ENCODE results near the gene MOB1A.
"Not testable (repeated sequence)": the region's sequence is repeated elsewhere in the genome, so short reads cannot be mapped to it uniquely, and the experiment has no call there.

MOB1A gene

GRCh38 chr2:74128206-74128605, 50.5 kb downstream of the MOB1A start:
- Histone ChIP-seq H3K79me2 (ENCODE audit: control insufficient read depth, insufficient read depth, low read length, unreplicated experiment) (no peaks in the 10 kb centered on the region), H3K4me1 (ENCODE audit: control insufficient read depth, insufficient read depth, low read length, unreplicated experiment) (no peaks in the 10 kb centered on the region), H3K4me3 (ENCODE audit: low read depth, low read length) (no peak overlapping the region), H3K36me3 (ENCODE audit: insufficient read depth, low read length) (peaks cover under 1% of the 10 kb centered on the region; the same call in 1 of the 2 replicates), H2AFZ (ENCODE audit: low read length, unreplicated experiment) (no peak overlapping the region), H3K27me3 (ENCODE audit: insufficient read depth, low read length) (peaks cover 14% of the 10 kb centered on the region; the same call in 1 of the 2 replicates), H3K27ac (ENCODE audit: low read depth, low read length) (no peak overlapping the region)

- not testable (repeated sequence) for H3K4me3 ChIP-seq (ENCODE audit: low read depth, low read length); H3K4me1 ChIP-seq (ENCODE audit: control insufficient read depth, insufficient read depth, low read length, unreplicated experiment); H3K27ac ChIP-seq (ENCODE audit: low read depth, low read length); H3K27me3 ChIP-seq (ENCODE audit: insufficient read depth, low read length); H3K79me2 ChIP-seq (ENCODE audit: control insufficient read depth, insufficient read depth, low read length, unreplicated experiment); H2AFZ ChIP-seq (ENCODE audit: low read length, unreplicated experiment); H3K36me3 ChIP-seq (ENCODE audit: insufficient read depth, low read length)
Observed at GRCh38 chr2:74123955-74124354, 54.7 kb downstream of the MOB1A start.

- H3K27me3 ChIP-seq (ENCODE audit: insufficient read depth, low read length); H3K27ac ChIP-seq (ENCODE audit: low read depth, low read length); H3K4me3 ChIP-seq (ENCODE audit: low read depth, low read length); H3K4me1 ChIP-seq (ENCODE audit: control insufficient read depth, insufficient read depth, low read length, unreplicated experiment); H2AFZ ChIP-seq (ENCODE audit: low read length, unreplicated experiment); H3K79me2 ChIP-seq (ENCODE audit: control insufficient read depth, insufficient read depth, low read length, unreplicated experiment); H3K36me3 ChIP-seq (ENCODE audit: insufficient read depth, low read length): not testable (repeated sequence)
Observed at GRCh38 chr2:74121846-74122245, 56.8 kb downstream of the MOB1A start.

GRCh38 chr2:74119912-74120825, 58.5 kb downstream of the MOB1A start:
- Histone ChIP-seq H3K4me3 (ENCODE audit: low read depth, low read length) (peak overlapping the region; percentile 90), H3K4me1 (ENCODE audit: control insufficient read depth, insufficient read depth, low read length, unreplicated experiment) (no peaks in the 10 kb centered on the region), H2AFZ (ENCODE audit: low read length, unreplicated experiment) (peak overlapping the region; percentile 90), H3K27ac (ENCODE audit: low read depth, low read length) (peak overlapping the region; percentile 52; the same call in 1 of the 2 replicates), H3K79me2 (ENCODE audit: control insufficient read depth, insufficient read depth, low read length, unreplicated experiment) (no peaks in the 10 kb centered on the region), H3K36me3 (ENCODE audit: insufficient read depth, low read length) (no peaks in the 10 kb centered on the region), H3K27me3 (ENCODE audit: insufficient read depth, low read length) (no peaks in the 10 kb centered on the region)

GRCh38 chr2:74119339-74119738, 59.3 kb downstream of the MOB1A start:
- H3K4me1 ChIP-seq (ENCODE audit: control insufficient read depth, insufficient read depth, low read length, unreplicated experiment): no peaks in the 10 kb centered on the region
- H3K27me3 ChIP-seq (ENCODE audit: insufficient read depth, low read length): no peaks in the 10 kb centered on the region
- no peak overlapping the region for H3K27ac ChIP-seq (ENCODE audit: low read depth, low read length)
- H3K79me2 ChIP-seq (ENCODE audit: control insufficient read depth, insufficient read depth, low read length, unreplicated experiment): no peaks in the 10 kb centered on the region
- H2AFZ ChIP-seq (ENCODE audit: low read length, unreplicated experiment): peak overlapping the region; percentile 90
- peak overlapping the region; percentile 90 for H3K4me3 ChIP-seq (ENCODE audit: low read depth, low read length)
- no peaks in the 10 kb centered on the region for H3K36me3 ChIP-seq (ENCODE audit: insufficient read depth, low read length)

GRCh38 chr2:74111380-74111779, 67.3 kb downstream of the MOB1A start:
- Histone ChIP-seq H3K4me1 (ENCODE audit: control insufficient read depth, insufficient read depth, low read length, unreplicated experiment) (no peaks in the 10 kb centered on the region), H3K36me3 (ENCODE audit: insufficient read depth, low read length) (no peaks in the 10 kb centered on the region), H3K27me3 (ENCODE audit: insufficient read depth, low read length) (no peaks in the 10 kb centered on the region), H3K79me2 (ENCODE audit: control insufficient read depth, insufficient read depth, low read length, unreplicated experiment) (no peaks in the 10 kb centered on the region), H2AFZ (ENCODE audit: low read length, unreplicated experiment) (no peak overlapping the region), H3K27ac (ENCODE audit: low read depth, low read length) (no peak overlapping the region), H3K4me3 (ENCODE audit: low read depth, low read length) (no peak overlapping the region)

GRCh38 chr2:74110537-74110936, 68.1 kb downstream of the MOB1A start:
- Histone ChIP-seq H3K79me2 (ENCODE audit: control insufficient read depth, insufficient read depth, low read length, unreplicated experiment) (no peaks in the 10 kb centered on the region), H3K27ac (ENCODE audit: low read depth, low read length) (no peak overlapping the region), H3K27me3 (ENCODE audit: insufficient read depth, low read length) (no peaks in the 10 kb centered on the region), H2AFZ (ENCODE audit: low read length, unreplicated experiment) (no peak overlapping the region), H3K36me3 (ENCODE audit: insufficient read depth, low read length) (no peaks in the 10 kb centered on the region), H3K4me1 (ENCODE audit: control insufficient read depth, insufficient read depth, low read length, unreplicated experiment) (no peaks in the 10 kb centered on the region), H3K4me3 (ENCODE audit: low read depth, low read length) (no peak overlapping the region)

GRCh38 chr2:74109551-74109950, 69.1 kb downstream of the MOB1A start:
- Histone ChIP-seq H3K79me2 (ENCODE audit: control insufficient read depth, insufficient read depth, low read length, unreplicated experiment) (no peaks in the 10 kb centered on the region), H3K4me3 (ENCODE audit: low read depth, low read length) (no peak overlapping the region), H3K27me3 (ENCODE audit: insufficient read depth, low read length) (no peaks in the 10 kb centered on the region), H2AFZ (ENCODE audit: low read length, unreplicated experiment) (no peak overlapping the region), H3K4me1 (ENCODE audit: control insufficient read depth, insufficient read depth, low read length, unreplicated experiment) (no peaks in the 10 kb centered on the region), H3K36me3 (ENCODE audit: insufficient read depth, low read length) (no peaks in the 10 kb centered on the region), H3K27ac (ENCODE audit: low read depth, low read length) (no peak overlapping the region)

- Histone ChIP-seq H3K4me1 (ENCODE audit: control insufficient read depth, insufficient read depth, low read length, unreplicated experiment) (no peaks in the 10 kb centered on the region), H3K36me3 (ENCODE audit: insufficient read depth, low read length) (peaks cover 4% of the 10 kb centered on the region; the same call in 1 of the 2 replicates), H3K27ac (ENCODE audit: low read depth, low read length) (no peak overlapping the region), H3K79me2 (ENCODE audit: control insufficient read depth, insufficient read depth, low read length, unreplicated experiment) (no peaks in the 10 kb centered on the region), H3K27me3 (ENCODE audit: insufficient read depth, low read length) (no peaks in the 10 kb centered on the region), H2AFZ (ENCODE audit: low read length, unreplicated experiment) (no peak overlapping the region), H3K4me3 (ENCODE audit: low read depth, low read length) (no peak overlapping the region)
Observed at GRCh38 chr2:74107071-74107470, 71.6 kb downstream of the MOB1A start.

- no peak overlapping the region for H3K4me3 ChIP-seq (ENCODE audit: low read depth, low read length)
- H3K36me3 ChIP-seq (ENCODE audit: insufficient read depth, low read length): peaks cover 4% of the 10 kb centered on the region; the same call in 1 of the 2 replicates
- no peak overlapping the region for H3K27ac ChIP-seq (ENCODE audit: low read depth, low read length)
- no peaks in the 10 kb centered on the region for H3K27me3 ChIP-seq (ENCODE audit: insufficient read depth, low read length)
- H2AFZ ChIP-seq (ENCODE audit: low read length, unreplicated experiment): no peak overlapping the region
- H3K4me1 ChIP-seq (ENCODE audit: control insufficient read depth, insufficient read depth, low read length, unreplicated experiment): no peaks in the 10 kb centered on the region
- no peaks in the 10 kb centered on the region for H3K79me2 ChIP-seq (ENCODE audit: control insufficient read depth, insufficient read depth, low read length, unreplicated experiment)
Observed at GRCh38 chr2:74105413-74105812, 73.3 kb downstream of the MOB1A start.

GRCh38 chr2:74104839-74105238, 73.8 kb downstream of the MOB1A start:
- Histone ChIP-seq H3K79me2 (ENCODE audit: control insufficient read depth, insufficient read depth, low read length, unreplicated experiment) (no peaks in the 10 kb centered on the region), H3K27ac (ENCODE audit: low read depth, low read length) (no peak overlapping the region), H2AFZ (ENCODE audit: low read length, unreplicated experiment) (no peak overlapping the region), H3K4me3 (ENCODE audit: low read depth, low read length) (no peak overlapping the region), H3K4me1 (ENCODE audit: control insufficient read depth, insufficient read depth, low read length, unreplicated experiment) (no peaks in the 10 kb centered on the region), H3K27me3 (ENCODE audit: insufficient read depth, low read length) (no peaks in the 10 kb centered on the region), H3K36me3 (ENCODE audit: insufficient read depth, low read length) (peaks cover 4% of the 10 kb centered on the region; the same call in 1 of the 2 replicates)
